ENCODE data around the gene TNFSF13B. TPM values are rescaled to one million over a fixed set of nuclear protein-coding genes. Genes with fewer than 3 reads are reported as not detected.

The TNFSF13B gene
- polyA plus RNA-seq, 1 of the 3 experiments (the other 2 are of a cell fraction), result 0.03 TPM

- no peak overlapping the region for H3K27ac ChIP-seq (ENCODE audit: low read depth in 2 of 2, low read length in 1 of 2)
Observed at GRCh38 chr13:108270442-108270841, 924 bp downstream of the TNFSF13B start.

GRCh38 chr13:108272333-108272732, 2.8 kb downstream of the TNFSF13B start:
- no peaks in the 10 kb centered on the region for H3K27me3 ChIP-seq (ENCODE audit: insufficient read depth)
- H3F3A ChIP-seq (replicated peaks; ENCODE audit: insufficient read depth), result no peaks in the 10 kb centered on the region
- H2AFZ ChIP-seq (ENCODE audit: low read depth), result no peak overlapping the region
- ChIA-PET CTCF (interaction anchor here (0.6 to 1.0 kb wide), 2 partner anchors 8 to 45 kb away, joined by 3 read pairs; no protein-coding TSS in a partner anchor), POLR2A (no interaction called here)
- H3K36me3 ChIP-seq (replicated peaks in 1 of 2; ENCODE audit: control insufficient read depth in 1 of 2, insufficient read depth in 2 of 2, low read length in 1 of 2), result no peaks in the 10 kb centered on the region
- H3K9me2 ChIP-seq, result no peaks in the 10 kb centered on the region
- H3K4me3 ChIP-seq (ENCODE audit: low read depth in 2 of 2, low read length in 1 of 2), result no peak overlapping the region
- H3K4me1 ChIP-seq (ENCODE audit: control insufficient read depth in 1 of 2, insufficient read depth in 2 of 2, low read depth in 1 of 2, low read length in 1 of 2), result peaks cover 0 to 7% of the 10 kb centered on the region in 2 experiments; a peak in 2 of 4 replicates
- no peaks in the 10 kb centered on the region for H4K20me1 ChIP-seq (ENCODE audit: insufficient read depth)
- no peak for DNase-seq
- H3K9me3 ChIP-seq, result no peaks in the 10 kb centered on the region
- no peak overlapping the region for H3K27ac ChIP-seq (ENCODE audit: low read depth in 2 of 2, low read length in 1 of 2)
- H3K9ac ChIP-seq, result no peak overlapping the region
- TF ChIP-seq GABPA (IDR thresholded peaks at IDR 0.05; ENCODE audit: low read depth) (no peak), ELF1 (IDR thresholded peaks at IDR 0.05) (no peak), EP300 (IDR thresholded peaks at IDR 0.05; ENCODE audit: borderline replicate concordance in 1 of 2, low read depth in 1 of 2, low read length in 1 of 2) (no peak), SIN3A (IDR thresholded peaks at IDR 0.05; ENCODE audit: borderline replicate concordance, low read depth, low read length) (no peak), MEF2A (IDR thresholded peaks at IDR 0.05; ENCODE audit: borderline replicate concordance, low read depth) (no peak), JUND (IDR thresholded peaks at IDR 0.05) (no peak), YY1 (IDR thresholded peaks at IDR 0.05; ENCODE audit: low read depth) (no peak), RFX5 (IDR thresholded peaks at IDR 0.05; ENCODE audit: low read length) (no peak), NFIC (IDR thresholded peaks at IDR 0.05; ENCODE audit: borderline replicate concordance) (no peak), SMC3 (IDR thresholded peaks at IDR 0.05; ENCODE audit: low read depth, low read length) (no peak), TAF1 (IDR thresholded peaks at IDR 0.05; ENCODE audit: borderline replicate concordance, low read depth, low read length) (no peak), NRF1 (IDR thresholded peaks at IDR 0.05; ENCODE audit: low read depth, low read length) (no peak), FOXM1 (IDR thresholded peaks at IDR 0.05; ENCODE audit: low read depth) (no peak), MXI1 (IDR thresholded peaks at IDR 0.05; ENCODE audit: low read depth, low read length) (no peak), USF2 (IDR thresholded peaks at IDR 0.05; ENCODE audit: borderline replicate concordance, low read depth, low read length) (no peak), GATA2 (CRISPR knock-in tag; IDR thresholded peaks at IDR 0.05) (no peak)
- TF ChIP-seq, protein P1, sequence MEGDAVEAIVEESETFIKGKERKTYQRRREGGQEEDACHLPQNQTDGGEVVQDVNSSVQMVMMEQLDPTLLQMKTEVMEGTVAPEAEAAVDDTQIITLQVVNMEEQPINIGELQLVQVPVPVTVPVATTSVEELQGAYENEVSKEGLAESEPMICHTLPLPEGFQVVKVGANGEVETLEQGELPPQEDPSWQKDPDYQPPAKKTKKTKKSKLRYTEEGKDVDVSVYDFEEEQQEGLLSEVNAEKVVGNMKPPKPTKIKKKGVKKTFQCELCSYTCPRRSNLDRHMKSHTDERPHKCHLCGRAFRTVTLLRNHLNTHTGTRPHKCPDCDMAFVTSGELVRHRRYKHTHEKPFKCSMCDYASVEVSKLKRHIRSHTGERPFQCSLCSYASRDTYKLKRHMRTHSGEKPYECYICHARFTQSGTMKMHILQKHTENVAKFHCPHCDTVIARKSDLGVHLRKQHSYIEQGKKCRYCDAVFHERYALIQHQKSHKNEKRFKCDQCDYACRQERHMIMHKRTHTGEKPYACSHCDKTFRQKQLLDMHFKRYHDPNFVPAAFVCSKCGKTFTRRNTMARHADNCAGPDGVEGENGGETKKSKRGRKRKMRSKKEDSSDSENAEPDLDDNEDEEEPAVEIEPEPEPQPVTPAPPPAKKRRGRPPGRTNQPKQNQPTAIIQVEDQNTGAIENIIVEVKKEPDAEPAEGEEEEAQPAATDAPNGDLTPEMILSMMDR (IDR thresholded peaks at IDR 0.05), result no peak
- TF ChIP-seq, protein P2, sequence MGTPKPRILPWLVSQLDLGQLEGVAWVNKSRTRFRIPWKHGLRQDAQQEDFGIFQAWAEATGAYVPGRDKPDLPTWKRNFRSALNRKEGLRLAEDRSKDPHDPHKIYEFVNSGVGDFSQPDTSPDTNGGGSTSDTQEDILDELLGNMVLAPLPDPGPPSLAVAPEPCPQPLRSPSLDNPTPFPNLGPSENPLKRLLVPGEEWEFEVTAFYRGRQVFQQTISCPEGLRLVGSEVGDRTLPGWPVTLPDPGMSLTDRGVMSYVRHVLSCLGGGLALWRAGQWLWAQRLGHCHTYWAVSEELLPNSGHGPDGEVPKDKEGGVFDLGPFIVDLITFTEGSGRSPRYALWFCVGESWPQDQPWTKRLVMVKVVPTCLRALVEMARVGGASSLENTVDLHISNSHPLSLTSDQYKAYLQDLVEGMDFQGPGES (IDR thresholded peaks at IDR 0.05; ENCODE audit: low read depth, low read length), result no peak
- H3K4me2 ChIP-seq, result no peak overlapping the region
- H3K79me2 ChIP-seq (ENCODE audit: insufficient read depth), result no peaks in the 10 kb centered on the region

More at GRCh38 chr13:108270442-108270841, 924 bp downstream of the TNFSF13B start:
- Histone ChIP-seq H3K9ac (no peak overlapping the region), H3K4me2 (no peak overlapping the region), H3K4me1 (ENCODE audit: control insufficient read depth in 1 of 2, insufficient read depth in 2 of 2, low read depth in 1 of 2, low read length in 1 of 2) (peaks cover 0 to 7% of the 10 kb centered on the region in 2 experiments; a peak in 2 of 4 replicates), H3K9me2 (no peaks in the 10 kb centered on the region), H3K9me3 (no peaks in the 10 kb centered on the region), H3K27me3 (ENCODE audit: insufficient read depth) (no peaks in the 10 kb centered on the region), H3K36me3 (replicated peaks in 1 of 2; ENCODE audit: control insufficient read depth in 1 of 2, insufficient read depth in 2 of 2, low read length in 1 of 2) (no peaks in the 10 kb centered on the region), H3K4me3 (ENCODE audit: low read depth in 2 of 2, low read length in 1 of 2) (no peak overlapping the region), H3K79me2 (ENCODE audit: insufficient read depth) (no peaks in the 10 kb centered on the region), H3F3A (replicated peaks; ENCODE audit: insufficient read depth) (no peaks in the 10 kb centered on the region), H4K20me1 (ENCODE audit: insufficient read depth) (no peaks in the 10 kb centered on the region), H2AFZ (ENCODE audit: low read depth) (no peak overlapping the region)
- TF ChIP-seq, protein P2 (IDR thresholded peaks at IDR 0.05; ENCODE audit: low read depth, low read length), result no peak
- TF ChIP-seq GATA2 (CRISPR knock-in tag; IDR thresholded peaks at IDR 0.05), result peak; percentile 54
- peak; percentile 85 for TF ChIP-seq RCOR1 (IDR thresholded peaks at IDR 0.05; ENCODE audit: low read length)
- POLR2A ChIA-PET, result no interaction called here
- peak; percentile 37 for DNase-seq
- CTCF ChIA-PET, result interaction anchor here (0.6 kb wide), 1 partner anchor 18 kb away, joined by 3 read pairs; no protein-coding TSS in a partner anchor
- WGBS (ENCODE audit: low lambda C conversion rate), result 73% methylated on average over 3 of the region's 3 CpGs
